ENCODE results near the gene EML6. TPM values are rescaled to one million over a fixed set of nuclear protein-coding genes. Genes with fewer than 3 reads are reported as not detected.

The EML6 gene
- total and polyA plus RNA-seq, 10 of the 15 experiments (the other 5 are each of a cell fraction or from before 2014, with no cell fraction given) = 0.09 to 0.67 (median 0.21) TPM

DNA sequence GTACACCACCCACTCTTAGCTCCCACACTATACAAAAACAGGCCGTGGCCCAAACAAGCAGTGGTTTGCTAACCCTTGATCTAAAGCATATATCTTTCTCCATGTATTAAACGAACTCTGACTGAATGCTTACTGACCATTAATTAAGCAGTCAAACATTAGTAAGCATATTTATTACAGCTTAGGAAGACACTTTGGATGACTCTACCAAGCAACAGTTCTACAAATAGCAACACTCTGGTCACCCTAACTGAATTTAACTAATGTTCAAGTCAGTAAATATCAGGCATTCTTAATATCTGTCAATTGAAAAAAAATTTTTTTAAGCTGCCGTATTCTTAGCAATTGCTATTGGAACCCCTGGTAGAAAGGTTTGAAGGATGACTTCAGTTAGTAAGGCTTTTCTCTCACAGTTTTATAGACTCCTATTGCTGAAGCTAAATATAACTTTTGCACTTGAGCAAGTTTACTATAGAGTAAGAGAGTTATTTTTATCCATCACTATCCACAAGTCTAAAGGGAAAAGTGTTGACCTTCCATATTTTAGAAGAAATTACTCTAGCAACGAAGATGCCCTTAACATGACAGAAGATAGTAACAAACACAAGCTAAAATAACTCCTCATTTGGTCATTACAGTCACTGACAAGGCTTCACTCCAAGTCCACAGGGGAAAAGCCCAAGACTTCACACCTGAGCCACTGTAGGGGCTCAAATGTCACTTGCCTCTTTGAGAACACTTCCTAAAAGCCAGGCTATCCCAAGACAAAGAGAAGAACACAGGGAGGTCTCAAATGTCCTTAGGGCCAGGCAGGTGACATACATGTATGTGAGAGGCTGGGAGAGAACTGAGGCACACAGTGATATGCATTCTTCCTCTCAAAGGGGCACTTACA, 252.4 kb downstream of the EML6 start:
- no peak for DNase-seq (ENCODE audit: low read depth, low spot score)
- H2AFZ ChIP-seq (ENCODE audit: control insufficient read depth, low read depth, low read length) = no peak overlapping the region
- no peak for TF ChIP-seq ZBTB11 (CRISPR knock-in tag; IDR thresholded peaks at IDR 0.05)
- no peak for TF ChIP-seq CHD2 (IDR thresholded peaks at IDR 0.05; ENCODE audit: borderline replicate concordance, low read depth, low read length)
- TF ChIP-seq KAT2A (conservative IDR thresholded peaks at IDR 0.05; ENCODE audit: control insufficient read depth, low read depth, low read length) = no peak
- TF ChIP-seq POLR2AphosphoS5 (IDR thresholded peaks at IDR 0.05; ENCODE audit: low read length) = no peak
- no peak for TF ChIP-seq CREB1 (IDR thresholded peaks at IDR 0.05; ENCODE audit: low read depth)
- TF ChIP-seq NFIC (IDR thresholded peaks at IDR 0.05; ENCODE audit: low read depth, low read length) = no peak
- TF ChIP-seq PRDM15 (CRISPR knock-in tag; IDR thresholded peaks at IDR 0.05) = no peak
- TF ChIP-seq NFYA (IDR thresholded peaks at IDR 0.05; ENCODE audit: borderline replicate concordance, low read depth, low read length) = no peak
- TF ChIP-seq FOS (IDR thresholded peaks at IDR 0.05; ENCODE audit: borderline replicate concordance, extremely low read depth, insufficient read length) = no peak
- TF ChIP-seq MTA2 (IDR thresholded peaks at IDR 0.05; ENCODE audit: low read depth) = no peak
- TF ChIP-seq, protein P1, sequence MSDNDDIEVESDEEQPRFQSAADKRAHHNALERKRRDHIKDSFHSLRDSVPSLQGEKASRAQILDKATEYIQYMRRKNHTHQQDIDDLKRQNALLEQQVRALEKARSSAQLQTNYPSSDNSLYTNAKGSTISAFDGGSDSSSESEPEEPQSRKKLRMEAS (IDR thresholded peaks at IDR 0.05; ENCODE audit: low read depth, low read length) = no peak
- TF ChIP-seq, protein P2, sequence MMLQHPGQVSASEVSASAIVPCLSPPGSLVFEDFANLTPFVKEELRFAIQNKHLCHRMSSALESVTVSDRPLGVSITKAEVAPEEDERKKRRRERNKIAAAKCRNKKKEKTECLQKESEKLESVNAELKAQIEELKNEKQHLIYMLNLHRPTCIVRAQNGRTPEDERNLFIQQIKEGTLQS (IDR thresholded peaks at IDR 0.05; ENCODE audit: borderline replicate concordance, extremely low read depth, low read depth, low read length) = no peak
- H3K9ac ChIP-seq (ENCODE audit: control insufficient read depth, insufficient read depth, low read length) = peak overlapping the region; percentile 14; the same call in 1 of the 2 replicates
- H4K20me1 ChIP-seq (ENCODE audit: control insufficient read depth, insufficient read depth) = no peaks in the 10 kb centered on the region
- WGBS (ENCODE audit: insufficient coverage, insufficient replicate concordance, low lambda C conversion rate, missing lambda C conversion rate) = 70% methylated on average over 4 of the region's 4 CpGs
- ChIA-PET RAD21 (ENCODE audit: unreplicated experiment) (interaction anchor here (0.5 to 2.3 kb wide), 9 partner anchors 20 to 137 kb away, joined by 3 to 13 read pairs (median 4); no protein-coding TSS in a partner anchor), POLR2A (interaction anchor here (1.0 to 2.5 kb wide), 2 partner anchors 74 to 150 kb away, joined by 3 to 11 read pairs; partner anchors contain the start of gene RTN4), SMC1A (ENCODE audit: uncharacterized antibody, unreplicated experiment) (interaction anchor here (0.7 to 6.7 kb wide), 15 partner anchors 8 to 78 kb away, joined by 3 to 28 read pairs (median 5); no protein-coding TSS in a partner anchor), CTCF (interaction anchor here (0.7 to 1.7 kb wide), 13 partner anchors 9 to 456 kb away, joined by 3 to 7 read pairs (median 3); no protein-coding TSS in a partner anchor)
- ATAC-seq = peak; percentile 35
- peaks cover 0 to 12% of the 10 kb centered on the region in 2 experiments; a peak in 2 of 4 replicates for H3K36me3 ChIP-seq (ENCODE audit: control insufficient read depth in 2 of 2, insufficient read depth in 2 of 2, low read length in 1 of 2)
- intact Hi-C loops (cut with micrococcal nuclease; ENCODE audit: unreplicated experiment) = no loop called here
- H3K9me3 ChIP-seq (replicated peaks; ENCODE audit: control insufficient read depth, insufficient read depth, low read length) = no peaks in the 10 kb centered on the region
- in situ Hi-C loops (cut with MboI) = no loop called here
- no peak for FAIRE-seq
- no peak overlapping the region; the same call in 1 of the 2 replicates for H3K4me2 ChIP-seq (ENCODE audit: control insufficient read depth, insufficient read depth)
- peak overlapping the region; percentile 74 for H3K27ac ChIP-seq (ENCODE audit: control insufficient read depth, insufficient read depth)
- peaks cover 18% of the 10 kb centered on the region for H3K79me2 ChIP-seq (ENCODE audit: control insufficient read depth, insufficient read depth, low read length)
- H3K4me1 ChIP-seq (ENCODE audit: control insufficient read depth, insufficient read depth, low read length) = peaks cover 26% of the 10 kb centered on the region
- no peak overlapping the region for H3K4me3 ChIP-seq
- H3K27me3 ChIP-seq (replicated peaks in 1 of 2; ENCODE audit: control insufficient read depth in 2 of 2, insufficient read depth in 2 of 2, low read length in 1 of 2) = no peaks in the 10 kb centered on the region
- no TSS peak for BruUV-seq (replicated peaks)

Data from GM12878 (cell line).